Tibial nerve (tissue), 4 donors: Measurements from ENCODE around the gene CC2D1B.

Source experiments
- EP300 ChIP-seq, 2 donors: sonication (generic); formaldehyde crosslinking; IDR thresholded peaks; one replicate each; pipeline ENCODE4 v1.6.1; 2017; ENCODE audit warnings: antibody characterized with exemption in 2 of 2, mild to moderate bottlenecking in 1 of 2
- TF ChIP-seq, protein P1 (sequence below), 5 experiments: fragments of 200-600 bp in 3 of 5; fragments of 450-650 bp in 2 of 5; sonication (generic) in 3 of 5; IDR thresholded peaks; one replicate each; pipeline ENCODE4 v1.5.1; 2016 to 2019; ENCODE audit warnings: antibody characterized with exemption in 5 of 5, mild to moderate bottlenecking in 3 of 5, moderate library complexity in 2 of 5

GRCh38 chr1:52352690-52353089 is 13.3 kb downstream of the CC2D1B start:
- no peak for TF ChIP-seq EP300 (IDR thresholded peaks at IDR 0.05)
- TF ChIP-seq, protein P1, sequence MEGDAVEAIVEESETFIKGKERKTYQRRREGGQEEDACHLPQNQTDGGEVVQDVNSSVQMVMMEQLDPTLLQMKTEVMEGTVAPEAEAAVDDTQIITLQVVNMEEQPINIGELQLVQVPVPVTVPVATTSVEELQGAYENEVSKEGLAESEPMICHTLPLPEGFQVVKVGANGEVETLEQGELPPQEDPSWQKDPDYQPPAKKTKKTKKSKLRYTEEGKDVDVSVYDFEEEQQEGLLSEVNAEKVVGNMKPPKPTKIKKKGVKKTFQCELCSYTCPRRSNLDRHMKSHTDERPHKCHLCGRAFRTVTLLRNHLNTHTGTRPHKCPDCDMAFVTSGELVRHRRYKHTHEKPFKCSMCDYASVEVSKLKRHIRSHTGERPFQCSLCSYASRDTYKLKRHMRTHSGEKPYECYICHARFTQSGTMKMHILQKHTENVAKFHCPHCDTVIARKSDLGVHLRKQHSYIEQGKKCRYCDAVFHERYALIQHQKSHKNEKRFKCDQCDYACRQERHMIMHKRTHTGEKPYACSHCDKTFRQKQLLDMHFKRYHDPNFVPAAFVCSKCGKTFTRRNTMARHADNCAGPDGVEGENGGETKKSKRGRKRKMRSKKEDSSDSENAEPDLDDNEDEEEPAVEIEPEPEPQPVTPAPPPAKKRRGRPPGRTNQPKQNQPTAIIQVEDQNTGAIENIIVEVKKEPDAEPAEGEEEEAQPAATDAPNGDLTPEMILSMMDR (IDR thresholded peaks at IDR 0.05), result no peak
